ENCODE measurements around the gene CNR2. TPM values are rescaled to one million over a fixed set of nuclear protein-coding genes. Genes with fewer than 3 reads are reported as not detected.
"Not testable (repeated sequence)": the region's sequence is repeated elsewhere in the genome, so short reads cannot be mapped to it uniquely, and the experiment has no call there.

The CNR2 gene
- total RNA-seq, result not detected in 2 replicates

GRCh38 chr1:23913212-23913880 is at the start of gene CNR2:
TSS of gene CNR2 (minus strand) at chr1:23913362. CDS start at chr1:23875617, 37,745 bp downstream.
- no peak for TF ChIP-seq CTCF (IDR thresholded peaks at IDR 0.05; ENCODE audit: insufficient read depth, low read depth, low read length)
- no peak for DNase-seq (ENCODE audit: low read depth)
- H3K4me3 ChIP-seq (ENCODE audit: low read depth, low read length), result no peak within 1 kb of the TSS

- DNase-seq (ENCODE audit: low read depth), result peak; percentile 53
- no peak for TF ChIP-seq CTCF (IDR thresholded peaks at IDR 0.05; ENCODE audit: insufficient read depth, low read depth, low read length)
- H3K4me3 ChIP-seq (ENCODE audit: low read depth, low read length), result peak overlapping the region; percentile 71
Measured at GRCh38 chr1:23960291-23961020, 47.3 kb upstream of the CNR2 start.

DNA sequence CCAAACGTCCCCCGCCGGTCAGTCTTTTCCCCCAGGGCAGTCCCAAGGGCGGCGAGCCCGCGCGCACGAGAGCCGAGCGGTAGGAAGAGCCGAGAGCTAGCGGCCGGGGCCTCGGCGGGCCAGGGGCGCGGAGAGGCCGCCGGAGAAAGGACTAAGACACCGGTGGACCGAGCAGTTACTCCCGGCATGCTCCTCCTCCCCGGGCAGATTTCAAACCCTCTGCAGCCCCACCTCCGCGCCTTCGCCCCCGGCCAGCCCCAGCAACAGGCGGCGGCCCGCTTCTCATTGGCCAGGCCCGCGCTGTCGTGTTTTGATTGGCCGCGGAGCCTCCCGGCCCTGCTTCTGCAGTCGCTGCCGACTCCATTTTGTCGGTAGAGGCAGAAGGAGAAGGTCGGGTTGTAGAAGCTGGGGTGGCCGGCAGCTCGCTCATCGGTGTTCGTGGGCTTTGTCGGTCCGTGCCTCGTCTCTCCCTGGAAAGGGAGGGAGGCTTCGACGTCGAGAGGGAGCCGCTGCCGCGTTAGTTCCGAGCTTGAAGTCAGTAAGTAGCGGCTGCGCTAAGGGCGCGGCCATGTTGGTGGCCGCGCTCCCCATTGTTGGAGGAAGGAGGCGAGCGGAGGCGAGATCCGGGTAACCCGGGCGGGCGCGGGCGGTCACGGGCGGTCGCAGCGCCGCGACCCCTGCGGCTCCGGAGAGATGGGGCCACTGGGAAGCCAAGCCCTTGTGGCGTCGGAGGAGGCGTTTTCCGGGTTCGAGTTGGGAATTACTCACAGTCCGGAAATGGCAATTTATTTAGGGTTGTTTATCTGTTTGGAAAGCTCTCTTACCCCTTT is 46.5 kb upstream of the CNR2 start, which contains the start of gene PNRC2:
Gene PNRC2 (plus strand): TSS at position 368 of the 830 bp plus-strand sequence. CDS start 1,630 bp downstream, outside the sequence.
- peak within 1 kb of the TSS; percentile 71 for H3K4me3 ChIP-seq (ENCODE audit: low read depth, low read length)
- DNase-seq (ENCODE audit: low read depth), result peak; percentile 97
- TF ChIP-seq CTCF (IDR thresholded peaks at IDR 0.05; ENCODE audit: insufficient read depth, low read depth, low read length), result no peak

- H3K4me3 ChIP-seq (ENCODE audit: low read depth, low read length), result peak overlapping the region; percentile 71
- peak; percentile 46 for TF ChIP-seq CTCF (IDR thresholded peaks at IDR 0.05; ENCODE audit: insufficient read depth, low read depth, low read length)
Measured at GRCh38 chr1:23958810-23959460, 45.8 kb upstream of the CNR2 start.

GRCh38 chr1:23958040-23958809 is 45.1 kb upstream of the CNR2 start:
- not testable (repeated sequence) for DNase-seq (ENCODE audit: low read depth)
- H3K4me3 ChIP-seq (ENCODE audit: low read depth, low read length), result peak overlapping the region; percentile 71

More at GRCh38 chr1:23958810-23959460, 45.8 kb upstream of the CNR2 start:
- peak; percentile 93 for DNase-seq (ENCODE audit: low read depth)

DNA sequence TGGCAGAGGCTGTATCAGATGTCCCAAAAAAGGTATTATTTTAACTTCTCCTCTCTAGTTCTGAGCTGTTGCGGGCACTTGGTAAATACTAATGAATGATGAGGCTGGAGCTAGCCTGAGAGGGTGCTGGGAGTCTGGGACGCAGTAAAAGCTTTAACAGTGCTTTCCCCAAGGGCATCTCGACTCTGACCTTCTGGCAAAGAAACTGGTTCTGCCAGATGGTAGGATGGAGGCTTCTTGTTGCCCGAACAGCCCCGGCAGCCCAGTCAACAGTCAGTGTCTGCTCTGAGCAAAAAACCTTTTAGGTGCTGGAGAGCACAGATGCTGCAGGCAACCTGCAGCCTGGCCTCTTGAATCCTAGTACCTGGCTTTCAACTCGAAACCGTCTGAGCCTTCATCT is 43.9 kb upstream of the CNR2 start:
- H3K4me3 ChIP-seq (ENCODE audit: low read depth, low read length), result no peak overlapping the region
- no peak for DNase-seq (ENCODE audit: low read depth)
- no peak for TF ChIP-seq CTCF (IDR thresholded peaks at IDR 0.05; ENCODE audit: insufficient read depth, low read depth, low read length)

Measured in fibroblast of villous mesenchyme (primary cell).